Right lung (tissue), 10 donors: ENCODE data around the gene OR5AN1. TPM values are rescaled to one million over a fixed set of nuclear protein-coding genes. Genes with fewer than 3 reads are reported as not detected.
"Not testable (repeated sequence)": the region's sequence is repeated elsewhere in the genome, so short reads cannot be mapped to it uniquely, and the experiment has no call there.

ENCODE experiments used
- DNase-seq, 2 donors: peaks; one replicate each; pipeline ENCODE4 v3.0.0-alpha.2; 2013
- long read RNA-seq, 8 donors: transcript quantifications; one replicate each; lab custom pipeline, GENCODE V29; 2026
- polyA plus RNA-seq, 5 donors: library from polyadenylated mRNA; unstranded; fragments of 120-200 nt; gene quantifications; one replicate each; pipeline versions ENCODE4 v1.2.1 to v1.2.3, GENCODE V29; 2013; ENCODE audit warnings: inconsistent platforms in 1 of 5, low replicate concordance in 1 of 5; ENCODE audit not compliant: insufficient read length in 5 of 5, insufficient read depth in 1 of 5

The OR5AN1 gene, protein sequence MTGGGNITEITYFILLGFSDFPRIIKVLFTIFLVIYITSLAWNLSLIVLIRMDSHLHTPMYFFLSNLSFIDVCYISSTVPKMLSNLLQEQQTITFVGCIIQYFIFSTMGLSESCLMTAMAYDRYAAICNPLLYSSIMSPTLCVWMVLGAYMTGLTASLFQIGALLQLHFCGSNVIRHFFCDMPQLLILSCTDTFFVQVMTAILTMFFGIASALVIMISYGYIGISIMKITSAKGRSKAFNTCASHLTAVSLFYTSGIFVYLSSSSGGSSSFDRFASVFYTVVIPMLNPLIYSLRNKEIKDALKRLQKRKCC
- polyA plus RNA-seq, result not detected
- long read RNA-seq, donor 1, result 0 reads
- long read RNA-seq, donor 2, result 0 reads
- long read RNA-seq, donor 3, result 0 reads
- long read RNA-seq, donor 4, result 0 reads
- long read RNA-seq, donor 5, result 0 reads
- long read RNA-seq, donor 6, result 0 reads
- long read RNA-seq, donor 7, result 0 reads
- long read RNA-seq, donor 8, result 0 reads

DNA sequence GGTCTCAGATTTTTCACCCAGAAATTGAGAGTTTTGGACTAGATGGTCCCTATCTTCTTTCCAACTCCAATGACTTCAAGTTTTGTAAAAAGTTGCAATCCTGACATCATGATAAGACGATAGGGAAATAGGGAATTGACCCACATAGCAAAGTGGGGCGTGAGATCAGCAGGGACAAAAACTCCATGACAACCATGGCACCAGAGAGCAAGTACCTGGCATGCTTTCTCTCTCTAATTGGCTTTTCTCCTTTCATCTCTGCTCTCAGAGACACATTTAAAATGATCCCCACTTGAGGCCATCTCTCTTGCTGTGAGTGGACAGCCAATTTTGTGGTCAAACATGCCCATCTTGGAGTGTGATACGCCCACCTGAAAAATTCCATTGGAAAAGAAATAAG is at the start of gene OR5AN1:
Gene OR5AN1, plus strand, starts transcription at position 301 of the 400 bp plus-strand sequence. CDS start 5,564 bp downstream, outside the sequence.
- DNase-seq, result no peak

DNA sequence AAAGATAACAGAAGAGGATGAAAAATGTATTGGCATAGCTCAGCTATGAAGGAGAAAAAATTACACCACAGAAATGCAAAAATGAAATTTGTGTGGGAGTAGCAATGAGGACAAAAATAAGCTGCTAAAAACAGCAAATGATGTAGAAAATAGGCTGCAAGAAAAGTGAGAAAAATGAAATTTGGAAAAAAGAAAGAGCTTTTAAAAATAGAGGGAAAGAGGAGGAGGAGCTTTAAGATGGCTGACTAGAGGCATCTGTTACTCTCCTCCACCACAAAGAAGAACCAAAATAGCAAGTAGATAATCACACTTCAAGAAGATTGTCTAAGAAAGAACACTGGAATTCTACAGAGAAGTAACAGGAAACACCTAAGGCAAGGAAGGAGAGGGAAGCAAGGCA is 23.7 kb upstream of the OR5AN1 start:
- DNase-seq, result no peak

DNA sequence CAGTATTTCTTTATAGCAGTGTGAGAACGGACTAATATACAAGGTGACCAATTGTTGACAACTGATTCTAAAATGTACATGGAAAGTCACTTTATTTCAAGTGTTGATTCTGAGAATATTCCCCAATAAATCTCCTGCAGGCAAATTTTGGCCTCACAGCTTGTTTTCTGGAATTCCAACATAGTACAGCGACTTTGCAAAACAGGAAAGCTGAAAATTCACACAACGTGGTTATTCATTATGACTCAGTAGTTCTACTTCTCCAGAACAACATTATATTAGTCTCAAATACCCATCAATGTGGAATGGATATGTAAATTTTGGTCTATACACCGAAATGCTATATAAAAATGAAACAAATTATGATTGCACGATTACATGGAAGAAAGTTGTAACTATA is 22.5 kb upstream of the OR5AN1 start:
- no peak for DNase-seq

DNA sequence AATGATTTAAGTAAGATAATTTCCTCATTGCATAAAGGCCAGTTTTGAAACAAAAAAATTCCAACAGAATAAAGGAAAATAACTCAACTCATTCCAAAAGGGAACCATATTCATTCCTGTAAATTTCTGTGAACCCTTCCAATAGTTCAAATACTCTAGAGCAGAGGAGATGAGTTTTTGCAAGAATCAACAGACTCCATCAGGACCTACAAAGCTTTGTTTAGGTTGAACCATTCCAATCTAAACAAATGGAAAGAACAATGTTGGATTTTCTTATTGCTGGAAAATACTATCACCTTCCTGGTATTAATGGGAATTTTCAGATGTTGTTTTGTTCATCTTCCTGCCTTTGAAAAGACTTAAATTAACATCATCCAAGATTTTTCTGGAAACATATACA is 21.8 kb upstream of the OR5AN1 start:
- no peak for DNase-seq

DNA sequence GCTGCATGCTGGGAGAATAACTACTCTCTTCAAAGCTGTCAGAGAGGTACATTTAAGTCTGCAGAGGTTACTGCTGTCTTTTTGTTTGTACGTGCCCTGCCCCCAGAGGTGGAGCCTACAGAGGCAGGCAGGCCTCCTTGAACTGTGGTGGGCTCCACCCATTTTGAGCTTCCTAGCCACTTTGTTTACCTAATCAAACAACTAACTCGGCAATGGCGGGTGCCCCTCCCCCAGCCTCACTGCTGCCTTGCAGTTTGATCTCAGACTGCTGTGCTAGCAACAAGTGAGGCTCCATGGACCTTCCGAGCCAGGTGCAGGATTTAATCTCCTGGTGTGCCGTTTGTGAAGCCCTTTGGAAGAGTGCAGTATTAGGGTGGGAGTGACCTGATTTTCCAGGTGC is 9.0 kb upstream of the OR5AN1 start:
- DNase-seq, result not testable (repeated sequence)

DNA sequence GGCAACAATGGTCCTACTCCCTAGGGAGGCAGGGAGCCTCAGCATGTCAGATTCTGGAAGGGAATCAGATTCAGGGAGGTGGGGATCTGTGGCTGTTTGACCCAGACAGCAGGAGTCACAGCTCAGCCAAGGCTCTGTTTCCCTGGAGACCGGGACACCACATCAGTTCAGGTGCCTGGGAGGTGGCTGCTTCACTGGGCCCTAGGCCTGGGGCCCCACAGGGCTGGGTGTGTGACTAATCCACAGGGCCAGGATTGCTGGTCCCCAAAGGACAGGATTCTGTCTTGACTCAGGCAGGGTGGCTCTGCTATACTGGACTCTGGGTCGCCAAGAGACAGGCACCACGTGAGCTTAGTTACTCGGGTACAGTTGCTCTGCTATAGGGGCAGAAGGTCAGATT is 3.5 kb upstream of the OR5AN1 start:
- no peak for DNase-seq

DNA sequence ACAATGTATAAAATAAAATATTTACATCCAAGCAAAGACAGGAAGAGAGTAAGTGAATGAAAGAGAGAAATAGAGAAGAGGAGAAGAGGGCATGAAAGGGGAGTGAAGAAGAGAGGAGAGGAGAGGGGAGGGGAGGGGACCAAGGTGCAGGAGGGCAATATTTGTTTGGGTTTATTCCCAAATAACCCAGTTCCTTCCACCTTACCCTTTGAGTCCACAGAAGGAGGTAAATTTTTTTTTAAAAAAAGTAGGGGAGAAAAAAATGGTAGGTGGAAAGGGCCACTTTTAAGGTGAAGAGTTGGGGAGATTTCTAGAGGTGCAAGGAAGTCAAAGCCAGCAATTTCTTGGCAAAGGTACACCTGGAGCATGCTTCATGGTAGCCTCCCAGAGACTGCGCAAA is 2.1 kb upstream of the OR5AN1 start:
- DNase-seq, result no peak

DNA sequence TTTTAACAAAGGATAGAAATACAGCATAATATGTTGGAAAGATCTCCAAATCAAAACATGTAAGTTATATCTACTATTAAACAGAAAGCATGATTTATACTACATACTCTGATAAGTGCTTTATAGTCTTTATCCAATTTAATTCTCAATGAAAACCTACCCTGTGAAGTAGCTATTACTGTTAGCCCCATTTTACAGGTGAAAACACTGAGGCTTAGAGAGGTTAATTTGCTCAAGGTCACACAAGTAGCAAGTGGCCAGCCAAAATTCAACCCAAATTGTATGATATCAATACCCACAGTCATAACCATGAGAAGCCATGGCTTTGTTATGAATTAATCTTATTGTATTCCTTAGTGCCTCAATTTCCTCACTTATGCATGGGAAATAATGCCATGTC is 675 bp upstream of the OR5AN1 start:
- no peak for DNase-seq

DNA sequence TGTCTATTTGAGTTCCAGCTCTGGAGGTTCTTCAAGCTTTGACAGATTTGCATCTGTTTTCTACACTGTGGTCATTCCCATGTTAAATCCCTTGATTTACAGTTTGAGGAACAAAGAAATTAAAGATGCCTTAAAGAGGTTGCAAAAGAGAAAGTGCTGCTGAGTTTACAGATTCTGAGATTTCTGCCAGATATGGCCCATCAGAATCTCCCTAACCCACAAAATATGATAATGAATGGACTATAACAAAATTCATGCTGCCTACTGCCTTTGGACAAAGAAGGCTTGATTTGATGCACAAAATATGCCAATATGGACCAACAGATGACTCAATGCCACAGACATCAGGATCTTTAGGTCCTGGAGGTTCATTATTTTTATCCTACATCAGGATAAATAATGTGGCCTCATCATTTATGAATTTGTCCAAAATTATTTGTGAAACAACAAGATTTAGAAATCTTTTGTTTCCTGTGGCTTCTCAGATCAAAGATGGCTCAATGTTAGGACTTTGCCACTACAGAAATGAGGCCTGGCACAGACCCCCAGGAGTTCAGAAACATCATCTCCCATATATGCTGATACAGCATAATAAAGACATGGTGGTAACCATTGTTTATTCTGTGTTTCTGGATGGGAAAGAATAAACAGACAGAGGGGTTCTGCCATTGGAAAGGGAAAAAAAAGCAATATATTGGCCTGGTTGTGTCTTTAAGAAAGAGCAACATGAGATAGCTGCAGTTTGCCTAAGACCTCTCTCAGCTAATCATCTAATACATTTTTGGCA is 6.7 kb downstream of the OR5AN1 start:
- DNase-seq, result no peak

DNA sequence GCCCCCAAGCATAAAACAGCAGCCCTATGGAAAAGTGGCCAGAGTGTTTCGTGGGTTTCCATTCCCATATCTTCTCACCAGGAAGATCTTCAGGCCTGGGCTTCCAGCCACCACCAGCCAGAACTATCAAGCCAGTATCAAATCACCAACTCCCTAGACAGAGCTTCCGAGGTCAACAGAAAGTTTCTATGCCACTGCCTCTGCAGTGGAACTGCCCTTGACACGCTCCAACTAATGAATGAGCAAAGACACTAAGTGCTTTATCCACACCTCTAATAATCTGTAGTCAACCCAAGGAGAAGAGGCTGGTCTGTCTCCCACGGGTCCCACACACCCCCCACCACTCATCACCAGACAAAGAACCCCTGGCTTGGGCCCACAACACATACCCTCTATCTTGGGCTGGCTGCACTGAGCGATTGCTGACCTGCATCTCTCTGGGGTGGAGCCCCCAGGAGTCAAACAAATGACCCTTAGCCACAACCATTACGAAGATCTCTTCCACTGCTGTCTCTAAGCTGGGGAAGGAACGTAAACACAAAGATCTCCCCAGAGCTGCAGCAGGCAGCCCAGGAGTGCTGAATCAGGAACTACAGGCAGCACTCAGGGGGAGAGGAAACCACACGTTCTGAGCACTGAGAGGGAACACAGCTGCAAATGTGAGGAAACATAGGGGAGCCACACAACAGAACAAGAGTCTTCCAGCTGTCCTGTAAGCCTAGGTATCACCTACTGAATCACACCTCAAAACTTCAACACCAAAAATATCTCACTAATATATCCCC is 9.7 kb downstream of the OR5AN1 start:
- DNase-seq, result no peak

DNA sequence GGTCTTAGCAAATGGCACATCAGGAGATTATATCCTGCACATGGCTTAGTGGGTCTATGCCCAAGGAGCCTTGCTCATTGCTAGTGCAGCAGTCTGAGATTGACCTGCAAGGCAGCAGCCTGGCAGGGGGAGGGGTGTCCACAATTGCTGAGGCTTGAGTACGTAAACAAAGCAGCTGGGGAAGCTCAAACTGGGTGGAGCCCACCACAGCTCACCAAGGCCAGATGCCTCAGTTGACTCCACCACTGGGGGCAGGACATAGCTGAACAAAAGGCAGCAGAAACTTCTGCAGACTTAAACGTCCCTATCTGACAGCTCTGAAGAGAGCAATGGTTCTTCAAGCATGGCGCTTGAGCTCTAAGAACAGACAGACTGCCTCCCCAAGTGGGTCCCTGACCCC is 13.6 kb downstream of the OR5AN1 start:
- not testable (repeated sequence) for DNase-seq

DNA sequence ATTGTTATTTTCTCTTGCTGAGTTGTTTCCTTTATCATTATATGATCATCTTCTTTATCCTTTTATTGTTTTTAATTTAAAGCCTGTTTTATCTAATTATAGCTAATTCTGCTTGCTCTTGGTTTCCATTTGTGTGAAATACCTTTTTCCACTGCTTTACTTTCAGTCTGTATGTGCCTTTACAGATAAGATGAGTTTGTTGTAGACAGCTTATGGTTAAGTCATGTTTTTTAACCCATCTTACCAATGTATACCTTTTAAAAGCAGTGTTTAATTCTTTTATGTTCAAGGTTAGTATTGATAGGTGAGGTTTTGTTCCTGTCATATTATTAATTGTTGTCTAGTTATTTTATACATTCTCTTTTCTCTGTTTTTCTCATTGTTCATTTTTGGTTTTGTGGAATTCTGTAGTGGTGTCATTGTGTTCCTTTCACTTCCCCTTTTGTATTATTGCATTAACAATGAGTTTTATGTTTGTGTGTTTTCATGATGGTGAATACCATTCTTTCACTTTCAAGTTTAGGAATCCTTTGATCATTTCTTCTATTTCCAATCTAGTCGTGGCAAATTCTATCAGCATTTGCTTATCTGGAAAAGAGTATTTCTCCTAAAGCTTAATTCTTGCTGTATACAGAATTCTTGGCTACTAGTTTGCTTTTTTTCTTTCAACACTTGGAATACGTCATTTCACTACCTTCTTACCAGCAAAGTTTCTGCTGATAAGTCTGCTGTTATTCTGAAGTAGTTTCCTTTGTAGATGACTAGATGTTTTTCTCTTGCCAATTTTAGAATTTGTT is 21.8 kb downstream of the OR5AN1 start:
- no peak for DNase-seq

DNA sequence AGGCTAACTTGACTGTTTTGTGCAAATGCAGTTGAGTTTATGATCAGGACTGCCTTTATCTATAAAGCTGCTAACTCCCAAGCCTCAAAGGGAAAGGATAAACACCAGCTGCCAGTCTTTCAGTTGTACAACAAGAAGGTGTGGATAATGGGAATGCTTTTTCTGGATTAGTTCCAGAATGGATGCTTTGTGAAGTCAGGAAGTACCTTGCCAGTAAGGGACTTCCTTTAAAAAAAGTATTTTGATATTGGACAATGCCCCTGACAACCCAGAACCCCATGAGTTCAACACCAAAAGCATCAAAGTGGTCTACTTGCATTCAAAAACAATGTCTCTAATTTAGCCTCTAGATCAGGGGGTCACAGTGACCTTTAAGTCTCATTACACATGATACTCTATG is 35.5 kb downstream of the OR5AN1 start:
- DNase-seq, result no peak

DNA sequence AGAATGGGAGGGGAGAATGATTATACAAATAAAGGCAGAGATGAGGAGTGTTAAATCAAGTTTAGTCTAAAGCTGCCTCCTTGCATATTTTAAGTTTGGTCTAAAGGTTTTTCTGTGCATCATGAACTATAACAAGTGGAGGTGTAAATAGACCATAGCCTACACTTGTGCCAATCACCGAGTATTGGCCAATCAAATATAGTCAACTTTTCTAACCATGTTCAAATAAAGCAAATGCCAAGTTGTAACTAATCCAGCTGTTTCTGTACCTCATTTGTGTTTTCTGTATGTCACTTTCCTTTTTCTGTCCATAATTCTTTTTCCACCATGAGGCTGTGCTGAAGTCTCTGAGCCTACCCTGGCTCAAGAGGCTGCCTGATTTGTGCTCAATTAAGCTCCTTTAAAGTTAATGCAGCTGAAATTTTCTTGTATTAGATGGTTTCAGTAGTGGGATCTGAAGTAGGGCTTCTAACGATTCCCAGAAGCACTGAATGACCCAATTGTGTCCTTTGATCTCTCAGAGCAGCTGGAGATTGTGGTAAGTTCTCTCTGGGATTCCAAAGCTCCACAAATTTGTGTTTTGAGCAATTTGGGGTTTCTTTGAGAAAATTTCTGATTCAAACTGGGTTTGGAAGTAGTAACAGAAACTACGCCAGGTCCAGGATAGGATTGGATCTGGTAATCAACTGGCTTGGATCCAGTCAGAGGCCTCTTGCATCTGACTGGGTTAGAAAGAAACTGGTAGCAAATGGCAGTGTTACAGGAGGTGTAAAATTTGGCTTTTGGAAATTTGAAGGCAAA is 42.0 kb downstream of the OR5AN1 start:
- DNase-seq, result no peak

DNA sequence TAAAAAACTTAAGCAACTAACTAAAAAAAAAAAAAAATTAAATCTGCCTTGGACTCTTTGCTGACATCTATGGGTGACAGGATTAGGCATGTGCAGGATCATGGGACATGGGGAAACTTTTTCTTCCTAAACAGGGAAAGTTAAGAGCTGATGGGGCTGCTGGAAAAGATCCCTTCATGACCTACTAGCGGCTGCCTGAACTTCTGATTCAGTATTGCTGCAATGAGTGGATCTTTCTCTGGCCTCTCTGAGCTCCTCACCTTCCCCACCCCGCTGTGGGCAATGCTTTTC is 42.5 kb downstream of the OR5AN1 start:
- DNase-seq, result no peak

DNA sequence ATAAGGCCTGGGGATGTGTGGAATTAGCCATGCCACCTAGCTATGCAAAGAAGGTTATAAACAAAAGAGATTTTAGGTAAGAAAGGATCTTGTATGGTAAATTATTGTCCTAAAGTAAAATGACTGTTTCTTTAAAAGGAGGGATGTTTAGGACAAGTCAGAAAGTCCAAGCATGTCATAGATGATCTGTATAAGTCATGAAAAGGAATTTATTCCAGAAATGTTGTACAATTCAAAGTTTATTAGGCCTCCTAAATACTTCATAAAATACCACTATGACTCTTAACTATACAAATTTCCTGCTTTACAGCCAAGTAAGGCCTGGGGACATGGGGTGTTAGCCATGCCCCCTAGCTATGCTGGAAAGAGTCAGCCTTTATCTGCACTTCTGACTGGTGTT is 44.9 kb downstream of the OR5AN1 start:
- DNase-seq, result no peak

DNA sequence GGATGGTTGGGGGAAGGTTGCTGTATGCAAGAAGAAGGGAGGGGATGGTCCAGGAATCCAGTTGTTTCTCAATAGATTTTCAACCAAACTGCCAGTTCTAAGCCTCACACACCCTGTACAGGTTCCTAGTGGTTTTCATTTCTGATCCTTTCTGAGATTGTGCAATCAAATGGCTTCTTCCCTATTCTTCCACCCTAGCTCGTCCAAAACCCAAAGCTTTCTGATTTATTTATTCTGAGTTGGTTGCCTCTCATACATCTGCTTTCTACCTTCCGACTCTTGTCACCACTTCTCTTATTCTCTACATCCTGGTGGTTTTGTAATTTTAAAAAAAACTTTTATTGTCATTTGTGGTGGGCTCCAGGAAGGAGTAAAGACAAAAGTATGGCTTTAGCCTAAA is 55.0 kb downstream of the OR5AN1 start:
- no peak for DNase-seq

DNA sequence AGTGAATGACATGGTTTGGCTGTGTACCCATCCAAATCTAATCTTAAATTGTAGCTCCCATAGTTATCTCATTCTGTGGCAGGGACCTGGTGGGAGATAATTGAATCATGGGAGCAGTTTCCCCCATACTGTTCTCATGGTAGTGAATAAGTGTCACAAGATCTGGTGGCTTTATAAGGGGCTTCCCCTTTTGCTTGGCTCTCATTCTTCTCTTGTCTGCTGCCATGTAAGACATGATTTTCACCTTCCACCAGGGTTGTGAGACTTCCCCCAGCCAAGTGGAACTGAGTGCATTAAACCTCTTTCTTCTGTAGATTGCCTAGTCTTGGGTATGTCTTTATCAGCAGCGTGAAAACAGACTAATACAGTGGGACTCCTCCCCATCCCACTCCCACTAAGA is 56.4 kb downstream of the OR5AN1 start:
- DNase-seq, result no peak

DNA sequence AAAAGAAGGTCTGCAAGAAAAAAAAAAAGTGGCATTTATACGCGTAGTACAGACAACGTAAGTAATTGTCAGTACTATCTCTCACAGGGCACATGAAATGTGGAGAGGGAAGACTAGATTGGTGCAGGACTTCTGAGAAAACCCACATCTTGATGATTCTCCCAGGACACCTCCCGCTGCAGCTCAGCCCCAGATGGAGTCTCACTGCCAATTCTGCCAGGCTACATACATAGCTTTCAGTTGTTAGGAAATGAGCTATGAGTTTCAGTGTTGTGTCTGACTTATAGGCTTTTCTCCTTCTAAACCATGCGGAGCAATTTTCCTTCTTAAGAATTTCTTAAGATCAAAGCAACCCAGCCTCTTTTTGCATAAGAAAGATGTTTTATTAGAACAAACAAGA is 57.9 kb downstream of the OR5AN1 start:
- no peak for DNase-seq

DNA sequence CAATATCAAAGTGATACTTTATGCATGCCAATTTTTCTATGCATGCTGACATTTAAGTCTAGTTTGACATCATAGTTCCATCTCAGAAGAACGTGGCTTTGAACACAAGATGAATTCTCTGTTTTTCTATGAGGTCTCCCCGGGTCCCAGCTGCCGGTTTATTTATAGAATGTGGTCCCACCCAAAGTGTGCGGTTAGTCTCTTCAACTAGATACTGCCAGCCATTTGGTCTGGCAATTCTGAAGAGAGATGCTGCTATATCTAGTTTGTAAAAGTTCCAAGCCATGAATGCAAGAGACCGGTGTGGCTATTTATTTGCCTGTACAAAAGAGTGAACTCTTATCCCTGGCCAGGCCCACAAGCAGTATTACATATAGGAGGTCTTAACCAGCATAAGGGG is 58.3 kb downstream of the OR5AN1 start:
- DNase-seq, result no peak

DNA sequence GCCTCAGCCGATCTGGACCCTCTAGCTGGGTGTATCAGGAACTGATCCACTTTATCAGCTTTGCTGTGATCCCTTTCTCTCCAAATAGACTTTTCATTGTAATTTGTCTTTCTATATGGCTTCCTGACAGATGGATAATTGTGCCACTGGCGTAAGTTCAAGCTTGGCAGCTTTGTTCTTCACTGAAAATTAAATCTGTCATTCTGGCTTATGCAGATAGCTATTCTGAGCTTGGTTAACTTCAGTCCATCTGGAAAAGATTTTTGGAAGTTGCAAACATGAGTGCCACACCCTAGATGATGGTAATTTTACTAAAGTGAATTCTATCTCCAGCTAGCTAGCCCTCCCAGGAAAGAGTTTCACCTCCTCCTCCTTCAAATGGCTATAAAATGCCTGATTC is 59.5 kb downstream of the OR5AN1 start:
- no peak for DNase-seq
